NCI-H2171 treated with DMSO at 0.1 percent for 48 hours (cell line): ENCODE results near the gene NEURL2.
A peak's percentile ranks its signal among the peaks of the same experiment; 100 is the strongest.
"Not testable (repeated sequence)": the region's sequence is repeated elsewhere in the genome, so short reads cannot be mapped to it uniquely, and the experiment has no call there.

Experiments used
- DNase-seq: peaks from one replicate; lab custom pipeline; 2025; lab: John Stamatoyannopoulos, UW

NEURL2 gene

DNA sequence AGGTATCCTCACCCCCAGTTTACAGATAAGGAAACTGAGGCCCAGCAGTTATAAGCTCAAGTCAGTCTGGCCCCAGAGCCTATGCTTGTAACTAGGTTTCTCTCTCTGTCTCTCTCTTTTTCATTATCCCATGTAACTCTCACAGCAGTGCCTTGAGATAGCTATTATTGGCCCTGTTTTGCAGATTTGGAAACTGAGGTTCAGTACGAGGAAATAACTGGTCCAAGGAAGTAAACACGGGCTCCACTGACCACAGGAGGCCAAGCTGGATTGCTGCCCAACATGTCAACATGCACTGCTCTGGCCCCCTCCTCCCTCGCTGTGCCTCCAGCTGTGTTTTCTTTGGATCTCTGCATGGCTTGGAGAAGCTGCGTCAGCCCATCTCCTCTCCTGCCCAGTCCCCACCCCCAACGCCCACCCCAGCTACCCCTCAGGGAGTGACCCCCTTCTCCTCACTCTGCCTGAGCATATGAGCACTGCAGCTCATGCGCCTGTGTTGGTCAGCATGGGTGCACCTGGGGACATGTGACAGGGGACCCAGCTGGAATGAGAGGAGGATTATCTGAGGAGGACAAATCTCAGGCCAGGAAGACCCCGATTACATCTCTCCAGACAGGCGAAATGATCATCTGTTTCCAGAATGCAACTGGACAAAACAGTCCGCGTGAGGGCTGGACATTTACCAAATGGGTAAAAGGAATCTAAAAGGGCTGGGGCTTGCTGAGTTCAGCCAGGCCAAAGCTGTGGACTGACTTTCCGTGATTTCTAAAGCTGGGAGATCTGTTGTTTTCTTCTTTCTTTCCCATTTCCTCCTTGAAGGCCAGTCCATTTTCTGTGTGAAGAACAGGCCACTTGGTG is 28.8 kb upstream of the NEURL2 start:
- DNase-seq, result no peak

GRCh38 chr20:45918779-45919537 is 27.9 kb upstream of the NEURL2 start:
- DNase-seq, result no peak

- DNase-seq, result no peak
These were observed 27.3 kb upstream of the NEURL2 start for GRCh38 chr20:45918182-45918737.

DNA sequence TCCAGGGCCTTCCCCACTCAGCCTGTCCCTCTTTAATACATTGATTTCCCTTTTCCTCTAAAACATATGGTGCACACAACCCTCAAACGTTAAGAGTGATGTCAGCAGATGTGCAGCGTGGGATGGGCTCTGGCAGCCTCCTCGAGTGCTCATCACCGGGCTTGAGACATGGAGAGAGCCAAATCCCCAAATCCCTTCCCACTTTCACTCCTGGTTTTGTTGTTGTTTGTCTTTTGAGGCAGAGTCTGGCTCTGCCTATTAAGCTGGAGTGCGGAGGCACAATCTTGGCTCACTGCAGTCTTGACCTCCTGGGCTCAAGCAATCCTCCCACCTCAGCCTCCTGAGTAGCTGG is 26.8 kb upstream of the NEURL2 start:
- peak; percentile 16 for DNase-seq

DNA sequence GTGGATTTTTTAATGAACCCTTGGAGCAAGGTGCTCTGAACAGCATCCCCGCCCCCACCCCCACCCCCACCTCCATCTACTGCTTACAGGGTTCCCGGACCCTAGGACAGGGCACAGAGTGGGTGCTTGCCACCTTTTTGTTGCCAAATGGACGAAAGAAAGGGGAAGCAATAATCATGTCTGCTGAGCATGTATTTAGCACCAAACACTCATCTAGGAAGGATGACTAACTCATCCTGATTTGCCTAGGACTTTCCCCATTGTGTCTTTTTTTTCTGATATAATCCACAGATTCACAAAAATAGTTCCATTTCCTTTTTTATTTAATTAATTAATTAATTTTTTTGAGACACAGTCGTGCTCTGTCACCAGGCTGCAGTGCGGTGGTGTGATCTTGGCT is 22.1 kb upstream of the NEURL2 start:
- DNase-seq, result no peak

GRCh38 chr20:45912344-45912682 is 21.3 kb upstream of the NEURL2 start:
- no peak for DNase-seq

GRCh38 chr20:45911486-45912343 is 20.7 kb upstream of the NEURL2 start, which contains the start of gene PLTP:
TSS of gene PLTP (minus strand) at chr20:45912155. CDS start at chr20:45911452, 703 bp downstream.
- DNase-seq, result peak; percentile 46

DNA sequence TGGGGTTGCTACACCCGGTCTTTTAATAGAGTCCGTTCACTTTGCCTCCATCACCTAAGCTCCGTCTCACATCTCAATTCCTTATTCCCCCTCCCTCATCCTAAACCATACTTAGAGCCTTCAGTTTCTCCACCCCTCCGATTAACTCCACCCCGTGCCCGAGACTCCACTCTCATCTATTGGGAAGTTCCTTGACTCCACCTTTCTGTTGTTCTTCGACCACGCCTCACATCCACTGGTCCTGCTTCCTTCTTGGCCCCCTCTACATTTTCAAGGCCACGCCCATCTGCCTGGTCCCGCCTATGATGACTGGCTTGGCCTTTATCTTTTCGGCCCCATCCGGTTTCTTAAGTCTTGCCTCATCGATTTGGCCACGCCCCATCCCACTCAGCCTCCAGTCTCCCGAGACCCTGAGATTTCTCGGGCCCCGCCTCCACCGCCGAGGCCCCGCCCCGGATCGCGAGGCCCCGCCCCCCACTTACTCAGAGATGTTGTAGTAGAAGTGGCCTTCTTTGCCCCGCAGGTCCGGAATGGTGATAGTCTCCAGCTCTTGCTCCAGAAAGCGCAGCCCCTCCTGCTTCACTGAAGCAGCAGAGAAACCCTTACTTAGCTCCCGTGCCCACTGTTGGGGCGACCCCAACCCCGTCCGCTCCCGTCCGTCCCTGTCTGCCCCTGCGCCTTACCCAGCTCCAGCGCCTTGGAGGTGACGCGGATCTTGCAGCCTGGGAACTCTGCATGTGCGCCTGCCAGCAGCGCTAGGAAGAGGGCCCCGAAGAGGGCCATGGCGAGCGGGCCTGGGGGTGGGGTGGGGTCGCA is 19.9 kb upstream of the NEURL2 start:
- DNase-seq, result peak; percentile 98

DNA sequence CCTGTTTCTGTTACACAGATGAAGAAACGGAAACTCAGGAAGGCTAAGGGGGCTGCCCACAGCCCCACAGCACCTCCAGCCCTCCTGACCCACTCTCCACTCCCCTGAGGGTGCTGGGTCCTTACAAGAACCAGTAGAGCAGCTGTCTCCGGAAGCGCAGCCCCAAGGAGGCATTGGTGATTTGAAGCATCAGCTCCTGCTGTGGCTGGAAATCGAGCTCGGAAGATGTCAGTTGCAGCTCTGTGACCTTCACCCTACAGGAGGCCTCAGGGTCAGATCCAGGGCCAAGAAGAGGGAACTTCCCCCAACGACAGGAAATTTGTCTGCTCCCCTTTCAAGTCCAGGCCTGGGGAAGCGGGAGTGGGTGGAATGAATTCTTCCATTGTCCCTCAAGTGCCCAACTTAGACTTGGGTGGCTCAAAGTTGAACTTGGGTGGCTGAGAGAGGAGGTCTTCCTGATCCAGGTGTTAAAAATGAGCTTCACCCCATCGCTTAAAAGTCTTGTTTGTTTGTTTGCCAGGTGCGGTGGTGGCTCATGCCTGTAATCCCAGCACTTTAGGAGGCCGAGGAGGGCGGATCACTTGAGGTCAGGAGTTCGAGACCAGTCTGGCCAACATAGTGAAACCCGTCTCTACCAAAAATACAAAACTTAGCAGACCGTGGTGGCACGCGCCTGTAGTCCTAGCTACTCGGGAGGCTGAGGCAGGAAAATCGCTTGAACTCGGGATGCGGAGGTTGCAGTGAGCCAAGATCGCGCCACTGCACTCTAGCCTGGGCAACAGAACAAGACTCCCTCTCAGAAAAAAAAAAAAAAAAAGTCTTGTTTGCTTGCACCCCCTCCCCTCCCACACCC is 19.0 kb upstream of the NEURL2 start:
- DNase-seq, result no peak

DNA sequence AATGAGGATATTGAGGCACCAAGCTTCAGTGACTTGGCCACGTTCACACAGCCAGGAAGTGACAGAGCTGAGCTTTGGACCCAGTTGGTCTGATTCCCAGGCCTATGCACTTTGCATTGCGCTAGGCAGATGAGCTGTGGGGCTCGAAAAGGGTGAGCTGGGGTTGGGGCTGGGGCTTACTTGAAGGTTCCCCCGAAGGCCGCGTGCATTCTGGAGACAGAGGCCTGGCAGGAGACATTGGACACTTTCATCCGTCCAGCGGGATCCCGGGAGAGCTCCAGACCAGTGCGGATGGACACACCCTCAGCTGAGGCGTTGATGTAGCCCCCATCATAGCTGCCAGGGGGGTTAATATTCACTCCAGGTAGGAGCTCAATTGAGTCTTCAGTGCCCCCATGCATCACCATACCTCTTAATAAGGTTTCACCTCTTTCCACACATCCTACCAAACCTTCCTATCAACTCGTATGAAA is 18.4 kb upstream of the NEURL2 start:
- no peak for DNase-seq

DNA sequence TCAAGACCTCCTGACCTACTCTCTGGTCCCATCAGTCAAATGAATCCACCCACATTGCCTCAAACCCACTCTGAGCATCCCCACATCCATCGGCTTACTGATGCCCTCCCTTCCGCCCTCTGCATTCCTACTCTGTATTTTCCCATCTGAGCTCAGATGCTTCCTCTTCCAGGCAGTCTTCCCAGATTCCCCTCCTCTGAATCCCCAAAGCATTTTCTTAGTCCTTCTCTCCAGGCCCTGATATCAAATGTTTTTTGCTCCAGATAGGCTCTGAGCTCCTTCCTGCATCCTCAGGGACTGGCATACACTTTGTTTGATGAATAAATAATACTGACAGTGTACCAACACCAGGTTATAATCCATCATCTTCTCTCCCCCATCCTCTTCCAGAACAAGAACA is 17.1 kb upstream of the NEURL2 start:
- DNase-seq, result no peak

DNA sequence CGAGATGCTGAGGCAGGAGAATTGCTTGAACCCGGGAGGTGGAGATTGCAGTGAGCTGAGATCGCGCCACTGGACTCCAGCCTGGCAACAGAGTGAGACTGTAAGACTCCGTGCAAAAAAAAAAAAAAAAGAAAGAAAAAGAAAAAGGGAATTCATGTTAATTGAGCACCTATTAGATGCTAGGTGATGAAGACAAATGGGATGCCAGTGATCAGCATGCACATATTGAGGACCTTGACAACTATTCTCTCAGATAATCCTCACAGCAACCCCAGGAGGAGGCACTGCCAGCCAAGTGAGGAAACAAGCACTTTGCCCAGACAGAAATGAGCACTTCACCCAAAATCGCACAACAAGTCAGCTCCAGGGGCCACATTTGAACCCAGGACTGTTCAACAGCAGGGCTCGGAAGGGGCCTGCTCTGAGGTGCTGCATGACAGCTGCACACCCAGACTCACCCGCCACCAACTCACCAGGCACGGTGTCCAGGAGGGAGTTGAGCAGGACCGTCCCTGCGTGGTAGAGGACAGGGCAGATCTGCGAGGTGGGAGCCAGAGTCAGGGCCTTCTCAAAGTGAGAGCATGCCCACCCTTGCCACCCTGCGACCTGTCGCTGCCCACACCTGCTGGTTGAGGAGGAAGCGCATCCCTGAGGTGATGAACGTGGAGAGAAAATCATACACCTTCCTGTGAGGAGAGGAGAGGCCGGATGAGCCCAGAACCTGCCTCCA is 16.4 kb upstream of the NEURL2 start:
- DNase-seq, result no peak

DNA sequence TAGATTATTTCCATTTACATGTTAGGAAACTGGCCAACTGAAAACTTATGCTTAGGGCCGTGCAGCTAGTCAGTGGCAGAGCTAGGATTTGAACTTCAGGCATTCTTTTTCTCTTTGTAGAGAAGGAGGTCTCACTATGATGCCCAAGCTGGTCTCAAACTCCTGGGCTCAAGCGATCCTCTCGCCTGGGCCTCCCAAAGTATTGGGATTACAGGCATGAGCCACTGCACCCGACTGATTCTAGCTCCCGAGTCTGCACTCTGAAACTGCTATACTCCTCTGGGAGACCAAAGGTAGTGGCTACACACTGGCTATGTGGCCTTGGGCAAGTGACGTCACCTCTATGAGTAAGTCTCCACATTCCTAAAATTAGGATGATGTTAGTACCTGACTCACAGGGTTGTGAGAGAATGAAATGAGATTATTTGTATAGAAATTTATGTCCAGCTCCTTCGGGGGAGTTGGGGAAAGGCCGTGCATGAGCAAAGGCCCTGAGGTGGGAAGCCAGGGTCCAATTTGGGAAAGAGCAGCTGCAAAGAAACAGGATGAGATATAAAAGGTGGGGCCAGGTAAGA is 14.6 kb upstream of the NEURL2 start:
- DNase-seq, result no peak

DNA sequence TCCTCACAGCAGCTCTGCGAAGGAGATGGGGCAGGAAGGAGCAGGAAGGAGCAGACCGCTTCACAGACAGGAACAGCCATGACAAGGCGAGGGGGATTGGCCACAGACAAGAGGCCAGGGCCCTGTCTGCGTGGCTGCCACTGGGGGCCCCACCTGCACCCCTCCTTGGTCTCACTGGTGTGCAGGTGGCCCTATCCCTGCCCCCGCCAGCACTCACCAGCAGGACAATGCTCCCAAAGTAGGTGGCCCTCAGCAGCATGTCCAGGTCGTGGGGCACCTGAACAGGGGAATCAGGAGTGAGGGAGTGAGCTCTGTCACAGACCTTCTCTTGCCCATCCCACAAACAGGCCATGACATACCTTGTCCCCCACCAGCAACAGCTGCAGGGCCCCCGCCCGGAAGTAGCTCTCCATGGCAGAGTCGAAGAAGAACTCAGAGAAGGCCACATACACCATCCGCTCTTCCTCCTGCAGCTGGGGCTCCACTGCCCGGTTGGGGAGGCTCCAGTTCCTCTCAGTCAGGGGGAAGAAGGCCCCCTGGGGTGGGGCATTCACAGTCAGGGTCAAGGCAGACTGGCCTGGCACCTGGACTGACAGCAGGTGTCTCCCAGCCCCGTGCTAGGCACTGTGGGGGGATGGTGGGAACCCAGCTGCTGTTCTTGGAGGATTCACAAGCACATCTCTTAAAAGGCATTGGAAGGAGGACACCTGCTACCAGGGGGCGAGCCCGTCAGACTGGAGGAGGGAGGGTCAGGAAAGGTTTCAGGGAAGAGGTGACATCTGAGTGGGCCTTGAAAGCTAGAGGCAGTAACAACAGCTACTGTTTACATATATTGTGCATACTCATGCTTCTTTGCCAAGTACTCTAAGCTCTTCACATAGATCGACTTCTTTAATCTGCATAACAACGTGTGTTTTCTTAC is 13.8 kb upstream of the NEURL2 start:
- DNase-seq, result no peak

- DNase-seq, result peak; percentile 23
These were observed 11.2 kb upstream of the NEURL2 start for GRCh38 chr20:45902199-45902701.

DNA sequence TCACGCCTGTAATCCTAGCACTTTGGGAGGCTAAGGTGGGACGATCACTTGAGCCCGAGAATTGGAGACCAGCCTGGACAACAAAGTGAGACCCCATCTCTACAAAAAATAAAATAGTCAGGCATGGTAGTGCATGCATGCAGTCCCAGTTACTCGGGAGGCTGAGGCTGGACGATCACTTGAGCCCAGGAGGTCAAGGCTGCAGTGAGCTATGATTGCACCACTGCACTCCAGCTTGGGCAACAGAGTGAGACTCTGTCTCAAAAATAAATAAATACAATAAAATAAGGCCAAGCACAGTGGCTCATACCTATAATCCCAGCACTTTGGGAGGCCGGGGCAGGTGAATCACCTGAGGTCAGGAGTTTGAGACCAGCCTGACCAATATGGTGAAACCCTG is 10.3 kb upstream of the NEURL2 start:
- DNase-seq, result not testable (repeated sequence)

DNA sequence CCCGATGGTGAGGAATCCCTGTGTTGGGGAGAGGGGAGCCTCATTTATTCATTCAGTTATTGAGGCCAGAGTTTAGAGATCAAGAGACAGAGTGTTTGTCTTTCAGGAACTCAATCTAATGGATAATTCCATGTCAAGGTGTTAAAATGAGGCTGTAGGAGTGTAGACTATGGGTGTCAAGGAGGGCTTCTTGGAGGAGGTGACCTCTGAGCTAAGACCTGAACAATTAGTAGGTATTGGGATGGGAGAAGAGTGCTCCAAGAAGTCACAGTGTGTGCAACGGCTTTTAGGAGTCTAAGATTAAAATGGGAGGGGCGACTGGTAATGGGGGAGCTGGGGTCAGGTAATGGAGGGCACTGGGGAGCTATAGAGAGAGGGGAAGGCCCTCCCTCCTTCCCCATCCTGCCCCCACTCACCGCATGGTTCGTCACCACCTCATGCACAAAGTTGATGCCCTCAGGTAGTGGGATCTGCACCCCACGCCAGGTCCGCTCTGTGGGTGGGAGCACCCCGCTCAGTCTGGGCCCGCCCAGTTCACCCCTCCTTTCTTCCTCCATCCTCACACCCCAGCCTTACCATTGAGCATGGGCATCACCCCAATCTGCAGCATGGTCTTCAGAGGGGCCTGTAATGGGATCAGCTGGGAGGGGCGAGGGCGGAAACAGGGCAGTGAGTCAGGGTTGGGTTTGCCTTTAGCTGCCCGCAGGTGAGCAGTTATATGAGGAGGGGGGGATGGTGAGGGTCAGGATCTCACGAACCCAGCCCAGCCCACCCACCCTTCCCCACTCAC is 8.2 kb upstream of the NEURL2 start:
- no peak for DNase-seq
